ENCODE measurements around the gene ANTXR1.

Gene ANTXR1

GRCh38 chr2:69075486-69075885 is 62.5 kb downstream of the ANTXR1 start:
- no peak for DNase-seq

GRCh38 chr2:69076601-69077000 is 63.6 kb downstream of the ANTXR1 start:
- no peak for DNase-seq

- DNase-seq: no peak
Observed at GRCh38 chr2:69077252-69077950, 64.4 kb downstream of the ANTXR1 start.

GRCh38 chr2:69080071-69080470 is 67.1 kb downstream of the ANTXR1 start:
- DNase-seq: no peak

GRCh38 chr2:69081001-69081580 is 68.1 kb downstream of the ANTXR1 start:
- DNase-seq: no peak

GRCh38 chr2:69081757-69082156 is 68.8 kb downstream of the ANTXR1 start:
- no peak for DNase-seq

- peak; percentile 61 for DNase-seq
Observed at GRCh38 chr2:69082430-69082997, 69.5 kb downstream of the ANTXR1 start.

- no peak for DNase-seq
Observed at GRCh38 chr2:69083235-69083748, 70.3 kb downstream of the ANTXR1 start.

GRCh38 chr2:69084492-69084891 is 71.5 kb downstream of the ANTXR1 start:
- DNase-seq: no peak

- DNase-seq: no peak
Observed at GRCh38 chr2:69086466-69086865, 73.5 kb downstream of the ANTXR1 start.

- no peak for DNase-seq
Observed at GRCh38 chr2:69087211-69087911, 74.4 kb downstream of the ANTXR1 start.

GRCh38 chr2:69087912-69088240 is 74.9 kb downstream of the ANTXR1 start:
- no peak for DNase-seq

- DNase-seq: no peak
Observed at GRCh38 chr2:69088466-69088865, 75.5 kb downstream of the ANTXR1 start.

- no peak for DNase-seq
Observed at GRCh38 chr2:69089266-69089665, 76.3 kb downstream of the ANTXR1 start.

- no peak for DNase-seq
Observed at GRCh38 chr2:69089998-69090397, 77.0 kb downstream of the ANTXR1 start.

- no peak for DNase-seq
Observed at GRCh38 chr2:69090820-69091219, 77.8 kb downstream of the ANTXR1 start.

- no peak for DNase-seq
Observed at GRCh38 chr2:69092857-69093256, 79.9 kb downstream of the ANTXR1 start.

- DNase-seq: no peak
Observed at GRCh38 chr2:69095305-69095704, 82.3 kb downstream of the ANTXR1 start.

GRCh38 chr2:69096326-69097095 is 83.5 kb downstream of the ANTXR1 start:
- DNase-seq: no peak

- no peak for DNase-seq
Observed at GRCh38 chr2:69097148-69097610, 84.2 kb downstream of the ANTXR1 start.

- DNase-seq: no peak
Observed at GRCh38 chr2:69097891-69098655, 85.1 kb downstream of the ANTXR1 start.

- DNase-seq: no peak
Observed at GRCh38 chr2:69099541-69099940, 86.6 kb downstream of the ANTXR1 start.
